GM12874 (cell line): Measurements from ENCODE around the gene GALNTL6.

ENCODE experiments used
- TF ChIP-seq, protein P1 (sequence below): IDR thresholded peaks from 2 replicates; pipeline ENCODE4 v1.5.1; 2011; ENCODE audit warnings: low read depth, mild to moderate bottlenecking, control low read depth, low read length, moderate library complexity; ENCODE audit not compliant: insufficient read depth

GALNTL6 gene

DNA sequence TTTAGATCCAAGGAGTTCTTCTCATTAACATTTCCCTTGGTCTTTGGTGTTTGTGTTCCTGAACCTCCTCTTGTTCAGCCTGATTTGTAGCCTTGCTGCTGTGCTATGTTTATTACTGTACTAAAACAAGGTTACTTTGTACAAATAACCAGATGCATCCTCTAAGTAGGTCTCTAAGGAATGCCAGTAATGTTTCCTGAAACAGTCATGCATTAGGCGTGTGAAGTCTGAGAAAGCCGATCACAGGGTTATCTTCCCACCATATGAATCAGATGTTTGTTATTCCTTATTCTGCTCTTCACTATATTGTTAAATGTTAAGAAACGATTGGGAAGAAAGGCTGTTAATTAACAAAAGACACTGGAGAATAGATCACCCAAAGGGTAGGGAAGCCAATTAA is 66.9 kb downstream of the GALNTL6 start:
- TF ChIP-seq, protein P1, sequence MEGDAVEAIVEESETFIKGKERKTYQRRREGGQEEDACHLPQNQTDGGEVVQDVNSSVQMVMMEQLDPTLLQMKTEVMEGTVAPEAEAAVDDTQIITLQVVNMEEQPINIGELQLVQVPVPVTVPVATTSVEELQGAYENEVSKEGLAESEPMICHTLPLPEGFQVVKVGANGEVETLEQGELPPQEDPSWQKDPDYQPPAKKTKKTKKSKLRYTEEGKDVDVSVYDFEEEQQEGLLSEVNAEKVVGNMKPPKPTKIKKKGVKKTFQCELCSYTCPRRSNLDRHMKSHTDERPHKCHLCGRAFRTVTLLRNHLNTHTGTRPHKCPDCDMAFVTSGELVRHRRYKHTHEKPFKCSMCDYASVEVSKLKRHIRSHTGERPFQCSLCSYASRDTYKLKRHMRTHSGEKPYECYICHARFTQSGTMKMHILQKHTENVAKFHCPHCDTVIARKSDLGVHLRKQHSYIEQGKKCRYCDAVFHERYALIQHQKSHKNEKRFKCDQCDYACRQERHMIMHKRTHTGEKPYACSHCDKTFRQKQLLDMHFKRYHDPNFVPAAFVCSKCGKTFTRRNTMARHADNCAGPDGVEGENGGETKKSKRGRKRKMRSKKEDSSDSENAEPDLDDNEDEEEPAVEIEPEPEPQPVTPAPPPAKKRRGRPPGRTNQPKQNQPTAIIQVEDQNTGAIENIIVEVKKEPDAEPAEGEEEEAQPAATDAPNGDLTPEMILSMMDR: no peak

DNA sequence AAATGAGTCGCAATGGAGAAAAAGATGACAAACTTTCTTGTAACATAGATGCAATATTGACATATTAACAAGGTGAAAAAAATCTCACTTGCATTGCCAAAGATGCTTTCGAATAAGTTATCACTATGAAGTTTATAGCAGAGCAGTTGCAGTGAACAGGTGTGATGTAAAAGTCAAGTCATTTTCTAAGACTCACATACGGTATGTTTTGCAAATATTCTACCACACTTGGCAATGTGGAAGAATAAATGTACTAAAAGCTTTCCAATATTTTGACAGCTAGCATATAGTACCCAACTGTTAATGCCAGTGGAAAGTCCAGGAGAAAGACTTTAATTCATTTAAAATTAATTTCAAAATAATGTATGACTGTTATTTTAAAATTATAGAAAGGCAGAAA is 76.5 kb downstream of the GALNTL6 start:
- TF ChIP-seq, protein P1: no peak

DNA sequence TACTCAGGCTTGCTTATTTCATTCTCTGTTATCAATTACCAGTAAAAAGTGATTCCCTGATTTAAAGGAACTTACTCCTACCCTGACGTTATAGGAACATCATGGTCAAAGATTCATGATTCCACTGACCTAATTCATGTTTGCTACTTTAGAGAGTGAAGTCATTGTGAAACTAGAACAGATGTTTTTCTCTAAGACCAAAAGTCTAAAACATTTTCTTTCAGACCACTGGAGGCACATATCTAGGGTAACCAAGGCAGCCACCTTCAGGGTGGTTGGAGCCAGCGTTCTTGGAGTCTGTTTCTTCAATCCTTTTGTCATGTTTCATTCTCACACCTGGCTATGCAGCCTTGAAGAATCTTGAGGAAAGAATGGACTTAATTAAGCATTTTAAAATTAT is 77.8 kb downstream of the GALNTL6 start:
- TF ChIP-seq, protein P1: no peak

DNA sequence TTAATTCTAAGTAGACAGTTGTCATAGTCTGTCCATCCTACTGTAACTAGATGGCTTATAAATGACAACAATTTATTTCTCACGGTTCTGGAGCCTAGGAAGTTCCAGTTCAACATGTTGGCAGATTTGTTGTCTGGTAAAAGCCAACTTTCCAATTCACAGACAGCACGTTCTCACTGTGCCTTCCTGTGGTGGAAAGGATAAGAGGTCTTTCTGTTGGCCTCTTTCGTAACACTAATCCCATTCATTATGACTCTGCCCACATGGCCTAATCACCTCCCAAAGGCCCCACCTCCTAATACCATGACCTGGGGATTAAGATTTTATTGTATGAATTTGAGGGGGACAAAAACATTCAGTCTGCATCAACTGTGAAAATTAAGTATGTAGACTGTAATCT is 83.2 kb downstream of the GALNTL6 start:
- TF ChIP-seq, protein P1: no peak

DNA sequence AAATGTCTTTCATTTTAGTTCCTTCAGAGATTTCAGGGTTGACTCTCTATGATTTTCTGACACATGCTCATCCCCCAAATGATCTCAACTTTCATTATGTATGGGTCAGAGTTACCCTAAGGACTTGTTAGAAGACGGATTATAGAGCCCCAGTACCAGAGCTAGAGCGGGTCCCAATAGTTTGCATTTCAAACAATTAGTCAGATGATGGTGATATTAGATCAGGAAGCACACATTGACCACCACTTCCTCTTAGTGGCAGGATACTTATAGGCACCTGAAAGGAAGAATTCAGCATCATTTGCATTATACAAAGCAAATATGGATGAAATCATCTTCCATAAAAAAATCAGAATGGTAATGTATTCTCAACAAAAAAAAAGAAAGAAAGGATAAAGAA is 106.1 kb downstream of the GALNTL6 start:
- TF ChIP-seq, protein P1: no peak

DNA sequence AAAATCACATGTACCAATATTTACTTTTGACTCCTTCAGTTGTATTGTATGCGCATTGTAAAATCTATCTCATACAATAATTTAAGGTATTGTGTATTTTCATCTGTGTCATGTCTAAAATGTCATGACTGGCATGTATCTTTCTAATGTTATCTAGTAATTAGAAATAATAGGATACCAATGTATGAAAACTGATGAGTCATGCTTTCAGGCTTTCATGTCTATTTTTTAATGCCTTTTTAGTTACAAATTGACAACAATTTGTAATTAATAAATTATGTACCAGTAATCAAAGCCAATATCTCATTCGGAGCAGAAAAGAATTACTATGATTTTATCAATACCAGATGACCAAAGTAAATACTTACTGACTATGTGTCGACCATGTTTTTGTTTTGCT is 107.7 kb downstream of the GALNTL6 start:
- TF ChIP-seq, protein P1: no peak

DNA sequence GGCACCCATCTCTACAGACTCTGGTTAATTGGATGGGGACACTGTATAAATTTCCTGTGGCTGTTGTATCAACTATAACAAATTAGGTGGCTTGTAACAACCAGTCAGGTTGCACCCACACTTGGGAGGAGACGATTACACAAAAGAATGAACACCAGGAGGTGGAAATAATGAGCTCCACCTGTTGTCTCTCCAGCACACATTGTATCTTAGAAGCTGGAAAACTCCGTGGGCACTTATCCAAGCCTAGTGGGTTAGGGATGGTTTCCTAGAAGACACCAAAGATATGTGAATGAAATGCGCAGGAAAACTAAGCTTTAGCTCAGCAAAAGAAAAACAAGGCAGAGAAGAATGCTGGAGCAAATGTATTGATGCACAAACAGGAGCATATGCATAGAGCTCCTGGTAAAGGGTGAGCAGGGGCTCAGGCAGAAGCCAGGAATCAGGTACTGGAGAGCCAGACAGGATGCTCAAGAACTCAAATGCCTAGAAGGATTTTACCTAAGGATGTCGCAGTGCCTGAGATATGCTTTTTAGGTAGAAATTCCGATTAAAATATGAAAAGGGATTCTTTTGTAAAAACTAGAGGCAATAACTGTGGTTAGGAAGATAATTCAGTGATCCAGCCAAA is 111.7 kb downstream of the GALNTL6 start:
- TF ChIP-seq, protein P1: no peak
